Stimulated activated CD8-positive, alpha-beta memory T cell treated with anti-CD3 and anti-CD28 coated beads, Interleukin-7, amount 100 ng/mL, for 4 hours (primary cell): ENCODE measurements around the gene NBEAL2.
A peak's percentile ranks its signal among the peaks of the same experiment; 100 is the strongest.

Experiments
- DNase-seq, 2 donors: peaks; one replicate each; pipeline ENCODE4 v3.0.0-alpha.2; 2020; ENCODE audit warnings: low read depth in 2 of 2

The NBEAL2 gene

DNA sequence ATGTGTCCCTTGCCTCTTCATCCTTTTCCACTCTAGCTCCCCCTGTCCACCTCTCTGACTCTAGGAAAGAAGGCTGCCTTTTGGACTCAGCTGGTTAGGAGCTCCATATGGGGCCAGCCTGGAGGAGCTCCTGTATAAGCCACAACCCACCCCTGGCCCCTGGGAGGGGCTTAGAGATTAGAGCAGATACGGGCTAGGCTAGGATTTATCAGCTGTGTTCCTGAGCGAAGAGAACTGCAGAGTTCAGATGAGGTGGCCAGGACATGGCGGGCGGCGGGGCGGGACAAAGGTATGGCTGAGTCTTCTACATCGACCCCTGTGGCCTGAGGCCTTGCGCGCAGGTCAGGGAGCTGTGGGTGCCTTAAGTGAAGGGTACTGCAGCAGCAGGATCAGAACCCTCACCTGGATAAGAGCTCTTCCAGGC is 7.9 kb downstream of the NBEAL2 start:
- DNase-seq: no peak

DNA sequence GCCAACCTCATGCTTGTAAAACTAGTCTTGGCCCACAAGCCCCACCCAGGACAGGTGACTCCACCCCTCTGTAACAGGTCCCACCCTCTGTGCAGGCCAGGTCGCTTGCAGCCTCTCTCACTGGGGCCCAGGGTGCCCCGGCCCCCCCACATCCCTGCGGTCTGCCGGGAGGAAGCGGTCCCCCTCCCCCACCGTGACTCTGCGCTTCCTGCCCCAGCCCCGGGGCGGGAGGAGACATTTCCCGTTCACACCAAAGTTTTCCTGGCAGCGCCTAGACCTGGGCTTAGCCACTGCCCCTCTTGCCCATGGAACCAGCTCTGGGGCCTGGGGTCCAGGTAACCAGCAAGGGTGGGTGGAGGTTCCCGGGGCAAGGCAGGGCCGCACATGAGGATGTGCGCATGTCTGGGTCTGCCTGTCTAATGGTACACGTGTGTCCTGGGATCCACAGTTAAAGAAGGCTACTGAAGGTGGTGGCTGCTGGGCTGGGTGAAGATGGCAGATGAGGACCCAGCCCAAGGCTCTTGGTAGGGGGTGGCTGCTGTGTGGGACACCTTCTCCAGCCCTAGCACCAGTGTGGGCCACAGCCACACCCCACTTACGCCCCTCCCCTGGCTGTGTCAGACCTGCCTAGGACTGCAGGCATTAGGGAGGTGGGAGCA is 8.4 kb downstream of the NBEAL2 start:
- DNase-seq: peak; percentile 76 to 80

DNA sequence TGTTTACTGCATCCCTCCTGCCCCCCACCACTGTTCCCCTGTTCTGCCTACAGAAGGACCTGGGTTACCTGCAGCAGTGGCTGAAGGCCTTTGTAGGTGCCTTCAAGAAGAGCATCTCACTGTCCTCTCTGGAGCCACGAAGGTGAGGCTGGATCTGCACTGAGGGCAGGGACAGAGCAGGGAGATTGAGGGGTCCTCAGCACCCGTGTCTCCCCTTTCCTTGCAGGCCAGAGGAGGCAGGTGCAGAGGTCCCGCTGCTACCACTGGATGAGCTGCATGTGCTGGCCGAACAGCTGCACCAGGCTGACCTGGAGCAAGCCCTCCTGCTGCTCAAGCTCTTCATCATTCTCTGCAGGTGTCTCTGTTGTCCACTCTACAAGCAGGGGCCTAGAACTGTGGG is 9.2 kb downstream of the NBEAL2 start:
- DNase-seq: no peak

DNA sequence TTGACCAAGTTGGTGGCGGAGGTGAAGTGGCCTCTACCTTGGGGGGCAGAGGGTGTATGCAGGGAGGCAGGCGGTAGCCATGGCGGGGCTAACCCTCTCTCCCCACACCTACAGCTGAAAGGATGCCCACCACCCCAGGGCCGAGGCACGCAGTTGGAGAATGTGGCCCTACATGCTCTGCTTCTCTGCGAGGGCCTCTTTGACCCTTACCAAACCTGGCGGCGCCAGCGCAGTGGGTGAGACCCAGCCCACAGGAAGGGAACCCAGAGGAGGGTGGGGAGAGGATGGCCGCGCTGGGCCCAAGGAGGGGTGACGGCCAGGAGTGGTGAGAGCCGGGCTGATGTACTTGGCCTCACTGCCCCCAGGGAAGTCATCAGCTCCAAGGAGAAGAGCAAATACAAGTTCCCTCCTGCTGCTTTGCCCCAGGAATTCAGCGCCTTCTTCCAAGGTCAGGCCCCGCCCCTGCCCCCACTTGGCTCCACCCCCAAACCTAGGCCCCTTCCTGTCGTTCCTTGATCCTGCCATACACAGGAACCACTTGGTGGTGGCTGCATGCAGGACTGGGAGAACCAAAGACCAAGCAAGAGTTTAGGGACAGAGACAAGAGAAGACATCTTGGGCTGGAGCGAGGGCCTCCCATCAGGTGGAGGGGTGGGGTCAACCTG is 9.8 kb downstream of the NBEAL2 start:
- no peak for DNase-seq

DNA sequence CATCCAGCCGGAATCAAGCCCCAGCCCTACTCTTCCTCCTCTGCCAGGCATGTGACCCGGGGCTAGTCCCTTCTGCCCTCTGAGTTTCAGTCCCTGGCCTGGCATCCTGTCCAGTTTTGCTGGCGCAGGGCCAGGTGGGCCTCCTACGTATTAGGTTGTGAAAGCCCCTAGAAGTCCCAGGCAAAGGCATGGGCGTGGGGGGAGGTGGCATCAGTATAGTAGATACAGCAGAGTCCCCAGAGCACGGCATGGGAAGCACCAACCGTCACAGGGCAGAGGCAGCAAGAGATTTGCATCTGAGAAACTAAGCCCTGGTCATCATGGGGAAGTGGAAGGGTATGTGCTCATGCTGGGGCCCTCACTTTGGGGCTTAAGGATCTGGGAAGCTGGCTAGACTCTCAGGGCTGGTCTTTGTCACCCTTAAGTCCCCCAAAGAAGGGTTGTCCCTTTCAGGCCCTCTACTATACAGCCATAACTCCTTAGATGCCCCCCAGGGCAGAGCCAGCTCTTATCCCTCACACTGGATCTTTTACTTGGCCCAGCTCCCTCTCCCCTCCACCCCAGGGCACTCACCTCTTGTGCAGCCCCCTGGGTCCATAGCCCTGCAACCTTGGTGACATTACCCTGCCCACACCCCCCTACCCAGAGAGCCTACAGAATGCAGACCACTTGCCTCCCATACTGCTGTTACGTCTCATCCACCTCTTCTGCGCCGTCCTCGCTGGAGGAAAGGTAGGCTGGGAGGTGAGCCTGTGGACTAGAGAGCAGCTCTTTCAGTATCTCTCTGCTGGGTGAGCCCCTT is 11.3 kb downstream of the NBEAL2 start:
- no peak for DNase-seq

DNA sequence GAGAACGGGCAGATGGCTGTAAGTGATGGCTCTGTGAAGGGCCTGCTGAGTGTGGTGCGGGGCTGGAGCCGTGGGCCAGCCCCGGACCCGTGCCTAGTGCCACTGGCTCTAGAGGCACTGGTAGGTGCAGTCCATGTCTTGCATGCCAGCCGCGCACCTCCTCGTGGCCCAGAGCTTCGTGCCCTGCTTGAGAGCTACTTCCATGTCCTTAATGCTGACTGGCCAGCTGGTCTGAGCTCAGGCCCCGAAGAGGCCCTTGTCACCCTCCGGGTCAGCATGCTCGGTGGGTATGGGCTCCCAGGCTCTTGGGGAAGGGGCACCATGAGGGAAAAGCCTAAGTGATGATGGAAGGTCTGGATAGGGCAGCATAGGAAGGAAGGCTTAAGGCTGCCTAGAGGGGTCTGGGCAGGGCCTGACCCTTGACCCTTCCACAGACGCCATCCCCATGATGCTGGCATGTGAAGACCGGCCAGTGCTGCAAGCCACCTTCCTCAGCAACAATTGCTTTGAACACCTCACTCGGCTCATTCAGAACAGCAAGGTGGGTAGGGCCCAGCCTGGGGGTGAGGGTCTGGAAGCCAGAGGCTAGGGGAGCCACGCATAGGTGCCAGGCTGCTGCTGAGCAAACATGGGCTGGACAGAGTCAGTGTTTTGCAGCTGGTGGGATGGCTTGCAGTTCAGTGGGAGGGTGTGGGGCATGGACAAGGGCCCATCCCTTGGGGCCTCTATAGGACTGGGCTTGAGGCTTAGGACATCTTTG is 12.1 kb downstream of the NBEAL2 start:
- no peak for DNase-seq

DNA sequence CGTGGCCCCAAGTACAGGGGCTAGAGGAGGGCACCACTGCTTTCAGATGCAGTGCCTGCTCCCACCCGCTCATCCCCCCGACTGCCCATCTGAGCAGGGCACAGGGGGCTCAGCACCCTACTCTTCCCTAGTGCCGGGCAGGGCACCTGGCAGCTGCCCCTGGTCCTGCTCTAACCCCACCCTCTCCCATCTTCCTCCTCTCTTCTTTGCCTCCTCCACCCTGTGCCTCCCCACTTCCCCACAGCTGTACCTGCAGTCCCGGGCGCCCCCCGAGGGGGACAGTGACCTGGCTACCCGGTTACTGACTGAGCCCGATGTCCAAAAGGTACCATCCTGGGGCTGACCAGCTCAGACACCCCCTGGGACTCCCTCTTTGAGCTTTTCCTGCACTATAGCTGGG is 12.8 kb downstream of the NBEAL2 start:
- DNase-seq: no peak

DNA sequence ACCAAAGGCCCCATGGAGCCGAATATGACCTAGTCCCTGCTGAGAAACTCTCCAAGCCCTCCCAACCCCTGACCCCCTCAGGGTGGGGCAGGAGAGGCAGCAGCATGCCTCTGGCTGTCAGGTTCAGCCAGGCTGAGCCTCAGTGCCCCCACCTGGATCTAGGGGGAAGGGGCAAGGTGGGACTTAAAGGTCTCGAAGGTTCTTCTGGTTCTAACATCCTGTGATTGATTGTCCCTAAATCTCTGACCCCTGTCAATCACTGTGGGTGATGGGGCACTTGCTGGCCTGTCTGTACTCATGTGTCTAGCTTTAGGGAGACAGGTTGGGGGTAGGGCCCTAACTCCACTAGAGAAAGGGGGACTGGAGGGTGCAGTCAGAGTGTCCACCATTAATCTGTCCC is 13.8 kb downstream of the NBEAL2 start:
- DNase-seq: no peak

DNA sequence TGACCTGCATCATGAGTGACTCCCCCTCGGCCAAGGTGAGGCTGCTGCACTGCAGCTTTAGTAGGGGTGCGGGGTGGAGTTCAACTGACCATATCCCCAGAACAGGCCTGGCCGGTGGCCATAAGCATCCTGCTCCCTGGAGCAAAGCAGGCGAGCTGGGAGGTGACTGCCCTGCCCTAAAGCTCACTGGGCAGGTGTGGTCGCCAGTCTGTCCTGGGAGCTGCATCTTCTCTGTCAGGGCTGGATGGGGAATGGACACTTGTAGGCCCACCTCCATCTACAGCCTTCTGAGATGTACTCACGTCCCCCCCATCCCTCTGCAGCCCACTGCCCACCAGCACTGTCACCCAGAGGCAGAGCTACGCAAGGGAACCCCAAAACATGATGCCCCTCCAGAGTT is 14.5 kb downstream of the NBEAL2 start:
- DNase-seq: no peak

DNA sequence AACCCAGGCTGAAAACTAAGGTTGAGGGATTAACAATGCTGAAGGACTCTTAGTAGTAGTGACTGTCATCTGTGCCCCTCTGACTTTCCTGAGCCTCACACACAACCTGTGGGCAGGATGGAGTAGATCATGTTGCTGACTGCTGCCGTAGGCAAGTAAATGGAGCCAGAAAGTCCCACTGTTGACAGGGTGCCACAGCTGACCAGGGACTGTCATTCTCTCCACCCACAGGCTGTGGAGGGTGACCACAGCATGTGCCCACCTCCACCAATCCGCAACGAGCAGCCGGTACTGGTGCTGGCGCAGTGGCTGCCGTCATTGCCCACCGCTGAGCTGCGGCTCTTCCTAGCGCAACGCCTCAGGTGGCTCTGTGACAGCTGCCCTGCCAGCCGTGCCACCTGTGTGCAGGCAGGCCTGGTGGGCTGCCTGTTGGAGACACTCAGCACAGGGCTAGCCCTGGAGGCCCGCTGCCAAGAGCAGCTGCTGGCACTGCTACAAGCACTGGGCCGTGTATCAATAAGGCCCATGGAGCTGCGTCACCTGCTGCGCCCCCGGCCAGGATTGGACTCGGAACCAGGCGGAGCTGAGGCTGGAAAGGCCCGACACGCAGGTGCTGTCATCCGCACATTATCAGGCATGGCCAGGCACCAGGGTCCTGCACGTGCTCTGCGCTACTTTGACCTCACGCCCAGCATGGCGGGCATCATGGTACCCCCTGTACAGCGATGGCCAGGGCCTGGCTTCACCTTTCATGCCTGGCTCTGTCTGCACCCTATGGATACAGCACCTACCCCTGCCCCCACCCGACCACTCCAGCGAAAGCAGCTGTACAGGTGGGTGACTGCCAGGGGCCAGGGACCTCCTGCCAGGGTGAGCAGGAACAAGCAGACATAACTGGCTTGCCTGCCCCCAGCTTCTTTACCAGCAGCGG is 15.6 kb downstream of the NBEAL2 start:
- no peak for DNase-seq

DNA sequence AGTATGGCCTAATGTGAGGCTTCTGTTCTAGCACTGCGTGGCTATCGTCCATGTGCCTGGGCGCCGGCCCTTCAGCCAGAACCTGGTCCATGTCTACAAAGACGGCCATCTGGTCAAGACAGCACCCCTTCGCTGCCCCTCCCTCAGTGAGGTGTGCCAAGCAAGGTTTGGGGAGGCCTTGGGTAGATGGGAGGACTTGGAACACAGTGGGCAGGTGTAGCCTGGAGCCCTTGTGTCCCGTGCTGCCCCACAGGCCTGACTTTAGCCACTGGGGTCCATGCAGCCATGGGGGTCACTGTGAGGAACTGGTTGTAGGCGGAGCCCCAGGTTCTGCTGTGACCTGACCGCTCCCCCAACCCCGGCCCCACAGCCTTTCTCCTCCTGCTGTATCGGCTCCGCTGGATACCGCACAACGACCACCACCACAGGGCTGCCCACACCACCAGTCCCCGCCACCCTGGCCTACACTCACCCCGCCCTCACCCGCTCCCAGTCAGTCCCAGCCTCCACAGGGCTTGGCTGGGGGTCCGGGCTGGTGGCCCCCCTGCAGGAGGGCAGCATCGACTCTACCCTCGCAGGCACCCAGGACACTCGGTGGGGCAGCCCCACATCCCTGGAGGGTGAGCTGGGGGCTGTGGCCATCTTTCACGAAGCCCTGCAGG is 16.6 kb downstream of the NBEAL2 start:
- DNase-seq: no peak

DNA sequence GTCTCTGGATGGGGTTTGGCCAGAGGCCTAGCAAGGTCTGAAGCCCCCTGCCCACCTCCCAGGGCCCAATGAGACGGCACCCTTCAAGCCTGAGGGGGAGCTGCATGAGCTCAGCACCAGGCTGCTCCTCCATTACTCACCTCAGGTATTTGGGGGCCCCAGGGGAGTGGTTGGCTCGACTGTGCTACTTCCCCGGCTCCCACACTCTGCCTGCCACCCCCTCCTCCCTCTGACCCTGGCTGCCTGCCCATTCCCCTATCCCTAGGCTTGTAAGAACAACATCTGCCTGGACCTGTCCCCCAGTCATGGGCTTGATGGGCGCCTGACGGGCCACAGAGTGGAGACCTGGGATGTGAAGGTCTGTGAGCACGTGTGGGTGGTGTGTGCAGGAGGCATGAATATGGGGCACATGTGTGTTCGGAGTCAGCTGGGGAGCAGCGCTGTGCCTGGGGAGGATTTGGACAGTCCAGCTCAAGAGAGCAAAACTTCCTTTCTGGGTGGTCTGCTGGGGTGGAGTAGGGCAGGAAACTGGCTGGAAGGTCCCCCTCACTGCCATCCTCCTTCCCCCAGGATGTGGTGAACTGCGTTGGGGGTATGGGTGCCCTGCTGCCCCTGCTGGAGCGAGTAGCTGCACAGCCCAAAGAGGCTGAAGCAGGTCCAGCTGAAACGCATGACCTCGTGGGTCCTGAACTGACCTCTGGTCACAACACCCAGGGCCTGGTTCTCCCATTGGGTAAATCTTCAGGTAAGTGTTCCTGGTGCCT is 17.4 kb downstream of the NBEAL2 start:
- DNase-seq: no peak

DNA sequence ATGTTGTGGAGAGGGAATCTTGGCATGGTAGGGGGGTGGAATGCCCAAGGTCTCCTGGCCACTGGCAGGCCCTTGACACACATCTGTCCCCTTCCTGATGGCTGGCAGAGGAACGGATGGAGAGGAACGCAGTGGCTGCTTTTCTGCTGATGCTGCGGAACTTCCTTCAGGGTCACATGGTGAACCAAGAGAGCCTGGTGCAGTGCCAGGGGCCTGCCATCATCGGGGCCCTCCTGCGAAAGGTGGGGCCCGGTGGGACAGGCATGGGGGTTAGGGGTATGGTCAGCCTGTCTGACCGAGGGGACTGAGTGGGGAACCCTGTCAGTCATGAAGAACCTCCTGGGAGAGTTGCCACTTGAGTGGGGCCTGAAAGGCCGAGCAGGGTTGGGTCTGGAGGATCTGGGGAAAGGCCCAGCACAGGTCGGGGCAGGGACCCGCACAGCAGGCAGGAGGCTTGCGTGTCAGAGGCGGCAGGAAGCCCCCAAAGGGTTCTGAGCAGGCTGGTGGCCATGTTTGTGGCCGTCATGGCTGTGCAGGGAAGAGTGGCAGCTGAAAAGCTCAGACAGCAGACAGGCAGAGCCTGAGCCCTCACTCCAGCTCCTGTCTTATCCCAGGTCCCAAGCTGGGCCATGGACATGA is 18.1 kb downstream of the NBEAL2 start:
- DNase-seq: no peak

DNA sequence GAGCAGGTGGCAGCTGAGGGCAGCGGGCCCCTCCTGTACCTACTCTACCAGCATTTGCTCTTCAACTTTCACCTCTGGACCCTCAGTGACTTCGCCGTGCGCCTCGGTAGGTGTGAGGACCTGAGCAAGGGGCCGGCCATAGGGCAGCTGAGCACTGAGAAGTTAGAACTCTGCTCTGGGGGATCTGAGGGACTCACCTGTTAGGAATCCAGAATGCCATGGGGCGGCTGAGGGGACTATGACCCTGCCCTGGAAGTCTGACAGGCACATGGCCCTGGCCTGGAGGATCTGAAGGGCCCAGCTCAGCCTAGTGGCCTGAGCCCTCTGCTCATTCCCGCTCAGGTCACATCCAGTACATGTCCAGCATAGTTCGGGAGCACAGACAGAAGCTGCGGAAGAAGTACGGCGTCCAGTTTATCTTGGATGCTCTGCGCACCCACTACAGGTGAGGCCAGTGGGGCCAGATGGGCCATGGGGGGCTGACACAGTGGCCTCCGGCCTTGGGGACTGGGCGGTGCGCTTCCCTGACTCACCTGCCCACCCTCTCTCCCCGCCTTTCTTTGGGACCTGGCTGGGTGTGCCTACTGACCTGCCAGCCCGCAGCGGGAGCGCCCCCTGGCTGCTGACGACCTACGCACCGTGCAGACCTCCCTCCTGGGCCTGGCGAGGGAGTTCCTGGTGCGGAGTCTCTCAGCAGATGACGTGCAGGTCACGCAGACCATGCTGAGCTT is 18.8 kb downstream of the NBEAL2 start:
- DNase-seq: peak in 1 of 2 donors; percentile 57

DNA sequence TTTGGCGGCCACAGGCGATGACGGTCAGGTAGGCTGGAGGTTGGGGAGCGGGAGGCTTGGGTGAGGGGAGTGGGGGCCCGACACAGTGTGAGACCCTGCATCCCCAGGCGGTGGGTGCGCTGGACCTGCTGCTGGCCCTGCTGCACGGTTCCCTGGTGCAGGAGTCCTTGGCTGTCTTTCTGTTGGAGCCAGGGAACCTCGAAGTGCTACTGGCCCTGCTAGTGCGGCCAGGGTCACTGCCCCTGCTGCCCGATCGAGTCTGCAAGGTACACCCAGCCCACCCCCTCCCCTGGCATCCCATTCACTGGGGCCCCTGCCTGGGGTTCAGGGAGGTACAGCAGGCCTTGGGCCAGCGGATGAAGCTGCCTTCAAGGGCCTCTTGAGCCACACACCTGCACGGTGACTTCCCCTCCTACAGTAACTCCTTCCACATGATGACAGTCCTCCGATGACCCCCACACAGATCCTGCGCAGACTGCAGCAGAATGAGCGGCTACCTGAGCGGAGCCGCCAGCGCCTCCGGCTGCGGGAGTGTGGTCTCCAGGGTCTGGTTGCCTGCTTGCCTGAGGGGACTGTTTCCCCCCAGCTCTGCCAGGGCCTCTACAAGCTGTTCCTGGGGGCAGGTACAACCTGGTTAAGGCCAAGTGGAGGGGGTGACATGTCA is 19.5 kb downstream of the NBEAL2 start:
- DNase-seq: no peak

DNA sequence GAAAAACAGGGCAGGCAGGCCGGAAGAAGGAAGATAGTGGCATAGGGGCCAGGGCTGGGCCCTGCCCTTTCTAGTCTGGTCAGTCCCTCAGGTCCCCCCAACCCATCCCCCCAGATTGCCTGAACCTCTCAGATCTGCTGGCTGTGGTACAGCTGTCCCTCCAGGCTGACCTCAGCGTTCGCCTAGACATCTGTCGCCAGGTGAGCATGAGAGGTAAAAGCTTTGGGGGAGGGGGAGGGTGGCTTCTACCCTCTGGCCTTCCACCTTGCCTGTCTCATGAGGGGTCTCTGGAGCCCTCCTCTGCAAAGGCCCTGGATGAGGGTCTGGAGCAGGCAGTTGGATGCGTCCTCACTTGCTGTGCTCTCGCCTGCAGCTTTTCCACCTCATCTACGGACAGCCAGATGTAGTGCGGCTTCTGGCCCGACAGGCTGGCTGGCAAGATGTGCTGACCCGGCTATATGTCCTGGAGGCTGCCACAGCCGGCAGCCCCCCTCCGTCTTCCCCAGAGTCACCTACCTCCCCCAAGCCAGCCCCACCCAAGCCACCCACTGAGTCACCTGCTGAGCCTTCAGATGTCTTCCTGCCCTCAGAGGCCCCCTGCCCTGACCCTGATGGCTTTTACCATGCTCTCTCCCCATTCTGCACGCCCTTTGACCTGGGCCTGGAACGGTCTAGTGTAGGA is 20.2 kb downstream of the NBEAL2 start:
- DNase-seq: no peak

DNA sequence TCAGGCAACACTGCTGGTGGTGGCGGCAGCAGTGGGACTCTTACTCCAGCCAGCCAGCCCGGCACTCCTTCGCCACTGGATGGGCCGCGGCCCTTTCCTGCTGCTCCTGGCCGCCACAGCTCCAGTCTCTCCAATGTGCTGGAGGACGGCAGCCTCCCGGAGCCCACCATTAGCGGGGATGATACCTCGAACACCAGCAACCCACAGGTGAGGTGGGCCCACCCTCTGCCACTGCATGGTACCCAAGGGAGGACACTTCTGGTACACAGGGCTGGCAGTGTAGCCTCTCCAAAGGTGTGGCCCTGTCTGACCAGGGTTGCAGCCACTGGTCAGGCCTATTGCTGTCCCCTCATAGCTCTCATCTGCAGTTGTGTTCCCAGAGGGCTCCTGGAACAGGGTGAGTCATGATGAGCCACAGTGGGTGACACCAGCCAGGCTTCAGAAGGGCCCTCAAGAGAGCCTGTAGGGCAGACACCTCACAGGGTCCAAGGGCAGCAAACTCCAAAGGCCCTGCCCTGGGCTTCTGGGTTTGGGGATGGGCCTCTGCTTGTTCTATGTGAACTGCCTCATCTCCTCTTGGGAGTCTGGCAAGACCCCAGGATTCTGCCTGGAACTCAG is 20.8 kb downstream of the NBEAL2 start:
- DNase-seq: no peak
